Karpas-422 (cell line): ENCODE measurements around the gene ADRA1B. TPM values are rescaled to one million over a fixed set of nuclear protein-coding genes. Genes with fewer than 3 reads are reported as not detected.

Source experiments
- DNase-seq: peaks from one replicate; pipeline ENCODE4 v3.0.0-alpha.2; 2015
- H2AFZ ChIP-seq: fragments of 200-600 bp; sonication (generic); 2 replicates; pipeline ENCODE4 v1.6.1; 2014; ENCODE audit warnings: antibody characterized with exemption, low read length, mixed read lengths
- H3K27ac ChIP-seq: fragments of 200-600 bp; sonication (generic); 2 replicates; pipeline ENCODE4 v1.5.1; 2014; ENCODE audit warnings: mild to moderate bottlenecking, low read length, moderate library complexity
- H3K27me3 ChIP-seq: fragments of 200-600 bp; sonication (generic); 2 replicates; pipeline ENCODE4 v1.6.1; 2014; ENCODE audit warnings: low read length, mixed read lengths
- H3K36me3 ChIP-seq: fragments of 200-600 bp; sonication (generic); 2 replicates; pipeline ENCODE4 v1.6.1; 2014; ENCODE audit warnings: low read length, mixed read lengths; ENCODE audit not compliant: insufficient read depth
- H3K4me1 ChIP-seq: fragments of 200-600 bp; sonication (generic); 2 replicates; pipeline ENCODE4 v1.6.1; 2014; ENCODE audit warnings: mild to moderate bottlenecking, low read length, mixed read lengths
- H3K4me2 ChIP-seq: fragments of 200-600 bp; sonication (generic); 2 replicates; pipeline ENCODE4 v1.6.1; 2014; ENCODE audit warnings: low read length, low read depth, mild to moderate bottlenecking; ENCODE audit not compliant: poor library complexity, severe bottlenecking
- H3K4me3 ChIP-seq: fragments of 200-600 bp; sonication (generic); 2 replicates; pipeline ENCODE4 v1.5.1; 2014; ENCODE audit warnings: mild to moderate bottlenecking, antibody characterized with exemption, low read length, mixed read lengths
- H3K79me2 ChIP-seq: fragments of 200-600 bp; sonication (generic); 2 replicates; pipeline ENCODE4 v1.6.1; 2014; ENCODE audit warnings: mild to moderate bottlenecking, low read length, mixed read lengths
- H3K9ac ChIP-seq: fragments of 200-600 bp; sonication (generic); 2 replicates; pipeline ENCODE4 v1.6.0; 2014; ENCODE audit warnings: low read length
- H3K9me2 ChIP-seq: fragments of 200-600 bp; sonication (generic), shearing (Covaris generic); replicated peaks from 2 replicates; pipeline ENCODE4 v1.6.0; 2014; ENCODE audit warnings: mild to moderate bottlenecking, low read length, moderate library complexity; ENCODE audit not compliant: insufficient read depth
- H3K9me3 ChIP-seq: fragments of 300-700, 200-600 bp; sonication (generic); 2 replicates; pipeline ENCODE4 v1.6.1; 2014; ENCODE audit warnings: low read length, mixed read lengths
- H4K20me1 ChIP-seq: fragments of 200-600 bp; sonication (generic); 2 replicates; pipeline ENCODE4 v1.6.1; 2014; ENCODE audit warnings: mild to moderate bottlenecking, antibody characterized with exemption, low read length, low read depth; ENCODE audit not compliant: insufficient read depth
- total RNA-seq: library from RNA; depleted of rRNA; stranded (reverse); fragments of >200 nt; shearing (Covaris generic); gene quantifications from 2 replicates; pipeline ENCODE4 v1.2.3, GENCODE V29; 2014; ENCODE audit warnings: low replicate concordance; rRNA removed

Gene ADRA1B
- total RNA-seq = not detected in 2 replicates

- Histone ChIP-seq H2AFZ (no peak within 1 kb of the TSS), H3K9me2 (no peaks in the 10 kb centered on the region), H3K4me2 (no peak within 1 kb of the TSS), H4K20me1 (no peaks in the 10 kb centered on the region), H3K9ac (no peak within 1 kb of the TSS), H3K4me3 (no peak within 1 kb of the TSS), H3K27me3 (no peaks in the 10 kb centered on the region), H3K79me2 (no peaks in the 10 kb centered on the region), H3K36me3 (no peaks in the 10 kb centered on the region), H3K9me3 (no peaks in the 10 kb centered on the region), H3K4me1 (no peaks in the 10 kb centered on the region), H3K27ac (no peak within 1 kb of the TSS)
- no peak for DNase-seq
These were observed at the start of gene ADRA1B for GRCh38 chr5:159915904-159916840. Gene ADRA1B, plus strand, starts transcription at chr5:159916482. Its CDS starts 424 bp downstream, at chr5:159916906.

DNA sequence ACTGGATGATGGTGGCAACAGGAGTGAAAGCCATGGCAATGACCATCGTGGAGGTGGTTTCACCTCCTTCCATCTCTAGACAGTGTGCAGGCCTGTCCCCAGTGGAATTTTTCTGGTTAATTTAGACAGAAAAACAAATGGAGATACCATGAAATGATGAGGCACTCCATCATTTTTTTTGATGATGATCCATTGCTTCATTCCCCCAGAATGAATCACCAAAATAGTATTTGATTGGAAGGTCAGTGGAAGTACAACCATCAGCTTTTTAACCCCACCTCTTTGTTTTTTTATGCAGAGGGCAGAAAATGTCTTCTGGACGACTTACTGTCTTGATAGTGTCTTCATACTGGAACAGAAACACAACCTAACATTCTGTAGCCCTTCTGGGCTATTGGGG lies 42.6 kb upstream of the ADRA1B start:
- Histone ChIP-seq H4K20me1 (no peaks in the 10 kb centered on the region), H3K27me3 (no peaks in the 10 kb centered on the region), H3K27ac (no peak overlapping the region), H2AFZ (no peak overlapping the region), H3K4me1 (no peaks in the 10 kb centered on the region), H3K4me3 (no peak overlapping the region), H3K9me3 (no peaks in the 10 kb centered on the region), H3K79me2 (no peaks in the 10 kb centered on the region), H3K9me2 (no peaks in the 10 kb centered on the region), H3K36me3 (no peaks in the 10 kb centered on the region), H3K9ac (no peak overlapping the region), H3K4me2 (no peak overlapping the region)
- DNase-seq = no peak

- Histone ChIP-seq H3K27ac (no peak overlapping the region), H3K9me3 (no peaks in the 10 kb centered on the region), H3K9me2 (no peaks in the 10 kb centered on the region), H3K79me2 (no peaks in the 10 kb centered on the region), H4K20me1 (no peaks in the 10 kb centered on the region), H2AFZ (no peak overlapping the region), H3K36me3 (no peaks in the 10 kb centered on the region), H3K4me3 (no peak overlapping the region), H3K27me3 (no peaks in the 10 kb centered on the region), H3K4me1 (no peaks in the 10 kb centered on the region), H3K9ac (no peak overlapping the region), H3K4me2 (no peak overlapping the region)
- no peak for DNase-seq
These were observed 42.0 kb upstream of the ADRA1B start for GRCh38 chr5:159874263-159874662.

GRCh38 chr5:159877016-159877415 lies 39.3 kb upstream of the ADRA1B start:
- Histone ChIP-seq H3K27ac (no peak overlapping the region), H3K27me3 (no peaks in the 10 kb centered on the region), H3K4me2 (no peak overlapping the region), H3K9ac (no peak overlapping the region), H3K4me3 (no peak overlapping the region), H3K9me2 (no peaks in the 10 kb centered on the region), H3K9me3 (no peaks in the 10 kb centered on the region), H3K36me3 (no peaks in the 10 kb centered on the region), H4K20me1 (no peaks in the 10 kb centered on the region), H3K4me1 (no peaks in the 10 kb centered on the region), H3K79me2 (no peaks in the 10 kb centered on the region), H2AFZ (no peak overlapping the region)
- DNase-seq = no peak

GRCh38 chr5:159877894-159878448 lies 38.3 kb upstream of the ADRA1B start:
- H3K27ac ChIP-seq = no peak overlapping the region
- H3K9me3 ChIP-seq = no peaks in the 10 kb centered on the region
- no peak overlapping the region for H3K4me3 ChIP-seq
- no peaks in the 10 kb centered on the region for H4K20me1 ChIP-seq
- no peaks in the 10 kb centered on the region for H3K4me1 ChIP-seq
- H3K27me3 ChIP-seq = no peaks in the 10 kb centered on the region
- no peaks in the 10 kb centered on the region for H3K36me3 ChIP-seq
- no peak overlapping the region for H3K4me2 ChIP-seq
- H3K9me2 ChIP-seq = no peaks in the 10 kb centered on the region
- DNase-seq = no peak
- no peak overlapping the region for H2AFZ ChIP-seq
- H3K79me2 ChIP-seq = no peaks in the 10 kb centered on the region
- H3K9ac ChIP-seq = no peak overlapping the region

GRCh38 chr5:159878988-159879471 lies 37.3 kb upstream of the ADRA1B start:
- Histone ChIP-seq H3K27me3 (no peaks in the 10 kb centered on the region), H3K9me3 (no peaks in the 10 kb centered on the region), H3K9ac (no peak overlapping the region), H3K4me3 (no peak overlapping the region), H3K9me2 (no peaks in the 10 kb centered on the region), H3K4me2 (no peak overlapping the region), H3K27ac (no peak overlapping the region), H4K20me1 (no peaks in the 10 kb centered on the region), H3K36me3 (no peaks in the 10 kb centered on the region), H3K4me1 (no peaks in the 10 kb centered on the region), H2AFZ (no peak overlapping the region), H3K79me2 (no peaks in the 10 kb centered on the region)
- no peak for DNase-seq

GRCh38 chr5:159880676-159881075 lies 35.6 kb upstream of the ADRA1B start:
- Histone ChIP-seq H3K79me2 (no peaks in the 10 kb centered on the region), H2AFZ (no peak overlapping the region), H4K20me1 (no peaks in the 10 kb centered on the region), H3K27ac (no peak overlapping the region), H3K36me3 (no peaks in the 10 kb centered on the region), H3K9me2 (no peaks in the 10 kb centered on the region), H3K4me1 (no peaks in the 10 kb centered on the region), H3K4me3 (no peak overlapping the region), H3K27me3 (no peaks in the 10 kb centered on the region), H3K9ac (no peak overlapping the region), H3K9me3 (no peaks in the 10 kb centered on the region), H3K4me2 (no peak overlapping the region)
- DNase-seq = no peak

GRCh38 chr5:159881967-159882366 lies 34.3 kb upstream of the ADRA1B start:
- Histone ChIP-seq H3K9me2 (no peaks in the 10 kb centered on the region), H3K4me2 (no peak overlapping the region), H3K36me3 (no peaks in the 10 kb centered on the region), H3K27me3 (no peaks in the 10 kb centered on the region), H3K4me1 (no peaks in the 10 kb centered on the region), H2AFZ (no peak overlapping the region), H4K20me1 (no peaks in the 10 kb centered on the region), H3K9me3 (no peaks in the 10 kb centered on the region), H3K9ac (no peak overlapping the region), H3K4me3 (no peak overlapping the region), H3K27ac (no peak overlapping the region), H3K79me2 (no peaks in the 10 kb centered on the region)
- no peak for DNase-seq
